B cell (primary cell): Measurements from ENCODE around the gene CKM.

ENCODE experiments used
- CTCF ChIP-seq: fragments of 200-600 bp; IDR thresholded peaks from one replicate; pipeline ENCODE4 v1.8.0; 2022; ENCODE audit warnings: antibody characterized with exemption, mild to moderate bottlenecking
- EZH2 ChIP-seq: IDR thresholded peaks from 2 replicates; pipeline ENCODE4 v1.6.1; 2012; ENCODE audit warnings: borderline replicate concordance, low read depth, mild to moderate bottlenecking, moderate library complexity, low read length; ENCODE audit not compliant: insufficient read depth, poor library complexity, severe bottlenecking

DNA sequence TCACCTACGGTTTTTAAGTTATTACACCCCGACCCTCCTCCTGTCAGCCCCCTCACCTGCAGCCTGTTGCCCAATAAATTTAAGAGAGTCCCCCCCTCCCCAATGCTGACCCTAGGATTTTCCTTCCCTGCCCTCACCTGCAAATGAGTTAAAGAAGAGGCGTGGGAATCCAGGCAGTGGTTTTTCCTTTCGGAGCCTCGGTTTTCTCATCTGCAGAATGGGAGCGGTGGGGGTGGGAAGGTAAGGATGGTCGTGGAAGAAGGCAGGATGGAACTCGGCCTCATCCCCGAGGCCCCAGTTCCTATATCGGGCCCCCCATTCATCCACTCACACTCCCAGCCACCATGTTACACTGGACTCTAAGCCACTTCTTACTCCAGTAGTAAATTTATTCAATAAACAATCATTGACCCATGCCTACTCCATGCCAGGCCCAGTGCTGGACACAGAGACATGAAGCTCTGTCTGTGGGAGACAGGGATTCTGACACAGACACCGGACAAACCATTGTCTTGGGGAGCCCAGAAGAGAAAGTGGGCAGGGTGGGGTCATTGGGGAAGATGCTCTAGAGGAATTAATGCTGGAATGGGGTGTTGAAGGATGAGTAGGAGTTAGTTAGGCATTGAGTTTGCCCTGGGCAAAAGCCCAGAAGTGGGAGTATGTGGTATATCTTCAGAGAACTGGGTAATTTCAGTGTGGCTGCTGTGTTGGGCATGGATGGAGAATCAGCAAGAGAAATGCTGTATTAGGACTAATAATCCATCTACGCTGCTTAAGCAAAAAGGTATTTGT is 19.2 kb downstream of the CKM start:
- TF ChIP-seq EZH2 (no peak), CTCF (no peak)
